Endothelial cell of umbilical vein (primary cell): ENCODE measurements around the gene PDIA5.

ENCODE experiments used
- CTCF ChIP-seq, 2 donors: IDR thresholded peaks; 1 replicate in 1 of 2; 2 replicates in 1 of 2; pipeline ENCODE4 v1.5.1; 2011; ENCODE audit warnings: low read length in 2 of 2, mild to moderate bottlenecking in 2 of 2, moderate library complexity in 2 of 2, control low read depth in 1 of 2, inconsistent platforms in 1 of 2, low read depth in 1 of 2; ENCODE audit not compliant: insufficient read depth in 1 of 2; ENCODE audit errors: extremely low read depth in 1 of 2
- EZH2 ChIP-seq: IDR thresholded peaks from 2 replicates; pipeline ENCODE4 v1.6.1; 2012; ENCODE audit warnings: borderline replicate concordance, low read depth, mild to moderate bottlenecking, moderate library complexity, low read length, inconsistent platforms; ENCODE audit not compliant: severe bottlenecking
- MAX ChIP-seq: IDR thresholded peaks from 2 replicates; pipeline ENCODE4 v1.6.1; 2011; ENCODE audit not compliant: insufficient read depth, insufficient read length
- POLR2A ChIP-seq: IDR thresholded peaks from 2 replicates; pipeline ENCODE4 v1.6.1; 2012; ENCODE audit warnings: low read depth, mild to moderate bottlenecking, control low read depth, low read length

- no peak for TF ChIP-seq POLR2A
- no peak for TF ChIP-seq MAX
- TF ChIP-seq EZH2: no peak
- no peak for TF ChIP-seq CTCF (IDR thresholded peaks at IDR 0.05; ENCODE audit: extremely low read depth in 1 of 2, insufficient read depth in 1 of 2, low read depth in 1 of 2, low read length in 2 of 2)
Measured at GRCh38 chr3:123037015-123037375, 29.8 kb upstream of the PDIA5 start.
